ENCODE measurements around the gene CDH20.

DNA sequence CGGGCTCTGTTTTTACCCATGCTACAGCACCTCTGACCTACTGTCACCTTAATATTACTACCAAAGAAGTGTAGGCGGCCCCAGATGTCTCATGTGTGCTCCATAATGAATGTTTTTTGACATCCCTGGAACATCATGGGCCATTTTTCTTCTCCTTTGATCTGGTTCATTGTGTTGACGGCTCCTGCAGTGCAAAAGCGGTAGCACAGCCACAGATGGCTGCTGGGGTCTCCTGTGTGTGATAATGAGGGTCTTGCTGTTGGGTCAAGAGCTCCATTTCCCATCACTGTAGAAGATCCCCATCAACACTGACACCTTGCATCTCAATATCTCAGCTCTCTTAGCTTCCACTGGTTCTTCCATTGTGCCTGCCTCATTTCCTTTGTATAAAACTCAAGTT lies 95.0 kb downstream of the CDH20 start:
- TF ChIP-seq POLR2A (IDR thresholded peaks at IDR 0.05; ENCODE audit: low read length) = no peak
- no peak for TF ChIP-seq GATA1 (IDR thresholded peaks at IDR 0.05; ENCODE audit: low read depth, low read length)
